Breast epithelium (tissue), 3 donors: Measurements from ENCODE around the gene RBMX2.

Experiments used
- CTCF ChIP-seq, 3 donors: fragments of 450-650 bp; IDR thresholded peaks; one replicate each; pipeline ENCODE4 v1.5.1; 2016 to 2017; ENCODE audit warnings: antibody characterized with exemption in 3 of 3, mild to moderate bottlenecking in 3 of 3, moderate library complexity in 3 of 3
- POLR2AphosphoS5 ChIP-seq, 3 donors: sonication (generic); formaldehyde crosslinking; IDR thresholded peaks; one replicate each; pipeline ENCODE4 v1.6.1; 2017; ENCODE audit warnings: antibody characterized with exemption in 3 of 3

- no peak for TF ChIP-seq CTCF (IDR thresholded peaks at IDR 0.05)
- TF ChIP-seq POLR2AphosphoS5 (IDR thresholded peaks at IDR 0.05) = no peak
Observed at GRCh38 chrX:130415201-130415600, 13.4 kb downstream of the RBMX2 start.
